HG03571 (cell line): ENCODE results near the gene SPIC.

Source experiments
- ATAC-seq: cut with Tn5 transposase; IDR thresholded peaks from one replicate; pipeline ENCODE4 v1.9.1; 2021; ENCODE audit not compliant: unreplicated experiment

Gene SPIC

DNA sequence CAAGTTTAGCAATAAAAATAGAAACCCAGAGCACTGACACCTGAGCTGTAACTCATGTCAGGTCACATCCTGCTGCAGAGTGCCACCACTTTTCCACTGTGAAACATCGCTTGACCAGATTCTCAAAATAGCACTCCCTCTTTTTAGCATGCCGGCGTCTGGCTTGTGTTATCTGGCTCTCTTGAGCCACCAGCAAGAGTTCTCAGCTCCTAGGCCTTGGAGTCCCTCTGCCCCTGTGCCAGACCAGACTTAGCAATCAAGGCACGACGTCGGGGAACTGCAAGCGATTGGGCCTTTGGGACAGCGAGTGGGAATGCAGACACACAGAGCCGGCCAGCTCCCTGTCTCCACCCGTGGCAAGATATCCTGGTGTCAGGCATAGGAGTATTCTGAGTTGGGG is 52.5 kb downstream of the SPIC start:
- no peak for ATAC-seq

DNA sequence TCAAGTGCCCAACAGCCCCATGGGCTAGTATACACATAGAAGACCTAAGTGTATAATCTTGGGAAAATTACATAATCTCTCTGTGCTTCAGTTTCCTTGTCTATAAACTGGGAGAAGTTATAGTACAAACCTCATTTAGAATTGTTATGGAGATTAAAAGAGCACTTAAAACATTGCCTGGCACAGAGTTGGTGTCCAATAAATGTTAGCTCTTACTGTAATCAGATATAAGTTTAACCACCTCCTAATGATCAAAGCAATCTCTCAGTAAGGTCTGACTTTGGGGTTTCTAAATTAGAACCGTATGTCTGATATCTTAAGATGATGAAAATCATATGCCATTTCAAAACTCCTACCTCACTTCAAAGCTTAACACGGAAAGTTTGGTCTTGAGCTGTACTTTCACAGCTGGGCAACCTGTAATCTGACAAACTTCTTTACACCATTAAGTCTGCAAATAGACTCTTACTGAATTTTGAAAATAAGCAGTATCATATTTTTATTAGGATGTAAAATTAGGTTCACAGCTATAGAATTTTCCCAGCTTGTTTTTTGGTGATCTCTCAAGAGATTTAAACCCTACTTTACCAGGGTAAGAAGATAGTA is 61.0 kb downstream of the SPIC start:
- ATAC-seq: no peak
